GM10847 (cell line): ENCODE data around the gene TMEM38A.

Source experiments
- POLR2A ChIP-seq: IDR thresholded peaks from 2 replicates; pipeline ENCODE4 v1.6.1; 2011; ENCODE audit not compliant: insufficient read length; ENCODE audit errors: extremely low read depth

The TMEM38A gene

DNA sequence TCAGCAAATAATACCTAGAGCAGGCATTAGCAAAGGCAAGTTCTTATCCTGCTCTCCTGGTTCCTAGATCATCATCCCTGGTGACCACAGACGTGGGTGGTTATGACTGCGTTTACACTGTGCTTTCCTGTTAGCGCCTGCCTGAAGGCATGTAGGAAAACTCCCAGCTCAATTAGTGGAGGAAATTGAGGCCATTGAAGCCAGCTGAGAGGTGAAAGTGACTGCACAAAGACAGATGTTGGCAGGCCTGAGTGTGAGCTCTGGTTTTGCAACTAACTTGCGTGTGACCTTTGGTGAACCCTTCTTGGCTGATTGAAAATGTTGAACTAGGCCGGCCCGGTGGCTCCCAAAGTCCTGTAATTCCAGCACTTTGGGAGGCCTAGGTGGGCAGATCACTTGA lies 41.2 kb downstream of the TMEM38A start:
- no peak for TF ChIP-seq POLR2A

DNA sequence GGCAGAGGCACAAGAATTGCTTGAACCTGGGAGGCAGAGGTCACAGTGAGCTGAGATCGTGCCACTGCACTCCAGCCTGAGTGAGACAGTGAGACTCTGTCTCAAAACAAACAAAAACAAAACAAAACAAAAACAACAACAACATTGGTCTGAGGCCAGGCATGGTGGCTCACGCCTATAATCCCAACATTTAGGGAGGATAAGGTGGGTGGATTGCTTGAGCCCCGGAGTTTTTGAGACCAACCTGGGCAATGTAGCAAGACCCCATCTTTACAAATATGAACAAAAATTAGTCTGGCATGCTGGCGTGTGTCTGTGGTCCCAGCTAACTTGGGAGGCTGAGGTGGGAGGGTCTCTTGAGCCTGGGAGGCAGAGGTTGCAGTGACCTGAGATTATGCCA lies 42.7 kb downstream of the TMEM38A start:
- no peak for TF ChIP-seq POLR2A

DNA sequence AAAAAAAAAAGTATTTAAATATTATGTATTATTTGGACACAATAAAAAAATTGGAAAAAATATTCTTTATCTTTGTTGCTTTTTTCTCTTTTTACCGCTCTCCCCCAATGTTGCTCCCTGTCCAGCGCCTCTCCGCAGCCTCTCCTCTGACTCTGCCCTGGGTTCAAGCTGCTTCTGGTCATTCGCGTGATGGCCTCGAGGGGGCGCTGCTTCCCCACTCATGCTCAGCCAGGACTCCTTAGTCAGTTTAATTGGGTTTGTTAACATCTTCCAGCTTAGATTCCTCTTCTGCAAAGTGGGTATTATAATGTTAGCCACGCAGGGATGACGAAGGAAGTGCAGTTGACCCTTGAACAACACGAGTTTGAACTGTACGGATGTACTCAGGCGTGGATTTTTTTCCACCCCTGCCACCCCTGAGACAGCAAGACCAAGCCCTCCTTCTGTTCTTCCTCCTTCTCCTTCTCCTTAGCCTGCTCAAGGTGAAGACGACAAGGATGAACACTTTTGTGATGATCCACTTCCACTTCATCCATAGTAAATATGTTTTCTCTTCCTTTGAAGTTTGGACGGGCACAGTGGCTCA lies 53.9 kb downstream of the TMEM38A start:
- no peak for TF ChIP-seq POLR2A

DNA sequence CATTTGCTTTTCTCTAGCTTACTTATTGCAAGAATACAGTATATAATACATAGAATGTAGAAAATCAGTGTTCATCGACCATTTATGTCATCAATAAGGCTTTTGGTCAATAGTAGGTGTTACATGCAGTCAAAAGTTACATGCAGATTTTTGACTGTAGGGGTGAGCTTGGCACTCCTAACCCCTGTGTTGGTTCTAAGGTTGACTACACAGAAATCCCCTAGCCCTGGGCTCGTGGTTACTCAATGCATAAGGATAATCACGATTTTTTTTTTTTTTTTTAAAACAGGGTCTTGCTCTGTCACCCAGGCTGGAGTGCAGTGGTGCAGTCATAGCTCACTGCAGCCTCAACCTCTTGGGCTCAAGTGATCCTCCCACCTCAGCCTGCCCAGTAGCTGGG lies 54.7 kb downstream of the TMEM38A start:
- TF ChIP-seq POLR2A, result no peak

DNA sequence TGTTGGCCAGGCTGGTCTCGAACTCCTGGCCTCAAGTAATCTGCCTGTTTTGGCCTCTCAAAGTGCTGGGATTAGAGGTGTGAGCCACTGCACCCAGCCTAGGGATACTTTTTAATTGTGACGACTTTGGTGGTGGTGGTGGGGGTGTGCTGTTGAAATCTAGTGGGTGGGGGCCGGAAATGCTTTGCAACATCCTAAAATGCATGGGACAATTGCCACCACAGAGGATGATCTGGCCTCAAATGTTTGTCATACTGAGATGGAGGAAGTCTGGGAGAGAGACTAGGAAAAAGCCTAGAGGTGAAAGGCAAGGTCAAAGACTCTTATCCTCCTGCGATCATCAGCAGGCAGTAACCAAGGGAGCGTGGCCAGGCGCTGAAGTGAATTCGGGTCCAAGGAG lies 60.1 kb downstream of the TMEM38A start:
- TF ChIP-seq POLR2A, result no peak

DNA sequence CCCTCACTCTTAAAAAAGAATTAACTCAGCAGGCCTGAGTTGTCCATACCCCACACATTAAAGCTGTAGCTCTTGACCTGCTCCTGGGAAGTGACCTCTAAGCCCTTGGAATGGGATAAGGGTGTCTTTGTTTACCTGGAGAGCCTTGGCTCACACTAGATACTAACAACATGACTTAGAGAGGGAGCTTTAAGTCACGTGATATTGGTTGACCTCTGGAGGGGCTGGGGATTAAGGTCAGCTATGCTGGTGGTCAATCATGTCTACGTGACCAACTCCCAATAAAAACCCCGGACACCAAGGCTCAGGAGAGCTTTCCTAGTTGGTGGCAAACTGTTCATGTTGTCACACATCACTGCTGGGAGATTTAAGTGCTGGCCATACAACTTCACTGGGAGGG lies 61.7 kb downstream of the TMEM38A start:
- TF ChIP-seq POLR2A, result no peak

DNA sequence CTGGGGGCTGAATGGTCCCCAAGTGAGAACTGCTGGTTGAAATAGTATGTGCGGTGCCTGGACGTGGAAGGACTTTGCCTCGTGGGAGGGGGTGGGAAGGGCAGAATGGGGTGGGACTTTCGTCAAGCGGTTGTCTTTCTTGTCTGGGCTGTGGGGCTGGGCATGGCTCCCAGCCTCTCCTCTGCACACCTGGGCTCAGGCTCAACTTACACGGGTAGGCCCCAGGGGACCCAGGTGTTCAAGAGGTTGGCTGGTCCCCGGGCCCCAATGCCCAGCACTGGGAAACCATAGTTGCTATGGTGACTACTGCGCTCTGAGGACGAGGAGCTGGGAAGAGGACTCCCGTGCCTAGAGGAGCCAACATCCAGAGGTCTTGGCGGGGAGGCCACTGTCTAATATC lies 66.0 kb downstream of the TMEM38A start:
- no peak for TF ChIP-seq POLR2A

DNA sequence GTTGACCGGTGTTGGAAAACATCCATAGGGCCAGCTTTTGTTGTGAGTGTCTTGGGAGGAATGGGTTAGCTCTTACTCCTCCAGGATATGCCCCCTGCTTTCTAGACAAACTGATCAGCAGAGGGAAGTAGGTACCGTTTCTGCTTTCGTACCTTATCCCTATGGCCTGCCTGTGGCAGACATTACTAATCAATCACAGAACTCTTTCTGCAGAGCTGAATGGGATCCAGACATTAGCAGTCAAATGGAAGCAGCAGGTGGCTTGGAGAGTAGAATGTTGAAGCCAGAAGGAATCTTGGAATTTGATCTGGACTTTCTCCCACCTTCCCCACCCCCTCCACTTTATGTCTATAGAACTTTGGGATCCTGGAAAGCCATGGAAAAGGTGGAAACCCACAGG lies 75.8 kb downstream of the TMEM38A start:
- no peak for TF ChIP-seq POLR2A

DNA sequence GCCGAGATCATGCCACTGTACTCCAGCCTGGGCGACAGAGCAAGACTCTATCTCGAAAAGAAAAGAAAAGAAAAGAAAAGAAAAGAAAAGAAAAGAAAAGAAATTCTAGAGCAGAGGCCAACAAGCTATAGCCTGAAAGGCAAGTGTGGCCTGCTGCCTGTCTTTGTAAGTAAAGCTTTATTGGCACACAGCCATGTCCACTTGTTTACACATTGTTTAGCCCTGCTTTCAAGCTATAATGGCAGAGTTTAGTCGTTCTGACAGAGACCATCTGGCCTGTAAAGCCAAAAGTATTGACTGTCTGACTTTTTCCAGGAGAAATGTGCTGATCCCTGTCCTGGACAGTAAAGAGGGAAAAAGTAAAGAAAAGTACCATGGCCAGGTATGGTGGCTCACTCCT lies 77.0 kb downstream of the TMEM38A start:
- no peak for TF ChIP-seq POLR2A

DNA sequence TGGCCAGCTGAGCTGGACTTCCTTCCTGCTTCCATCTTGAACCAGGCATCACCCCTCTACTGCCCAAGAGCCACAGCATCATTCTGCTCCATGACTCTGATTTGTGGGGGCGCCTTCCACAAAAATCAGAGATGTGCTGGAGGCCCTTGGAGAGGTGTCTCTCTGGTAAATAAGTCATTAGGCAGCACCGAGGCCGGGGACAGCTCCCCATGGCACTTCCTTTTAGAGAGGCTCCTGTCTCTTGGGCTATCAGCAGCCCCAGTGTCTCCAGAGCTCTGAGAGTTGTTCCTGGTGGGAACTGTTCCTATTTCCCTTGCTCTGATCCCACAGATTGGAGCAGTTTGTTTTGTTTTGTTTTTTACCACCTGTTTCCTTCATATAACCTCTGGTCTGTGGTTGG lies 78.6 kb downstream of the TMEM38A start:
- no peak for TF ChIP-seq POLR2A
